Loucy (cell line): ENCODE measurements around the gene VAT1L.

Source experiments
- EZH2phosphoT487 ChIP-seq: fragments of 200-600 bp; IDR thresholded peaks from 2 replicates; pipeline ENCODE4 v1.6.1; 2018; ENCODE audit warnings: antibody characterized with exemption, mild to moderate bottlenecking, moderate library complexity, borderline replicate concordance
- TF ChIP-seq, protein P1 (sequence below): fragments of 200-600 bp; sonication (generic); conservative IDR thresholded peaks from 2 replicates; pipeline ENCODE4 v1.5.1; 2014; ENCODE audit warnings: mild to moderate bottlenecking, antibody characterized with exemption, low read length

DNA sequence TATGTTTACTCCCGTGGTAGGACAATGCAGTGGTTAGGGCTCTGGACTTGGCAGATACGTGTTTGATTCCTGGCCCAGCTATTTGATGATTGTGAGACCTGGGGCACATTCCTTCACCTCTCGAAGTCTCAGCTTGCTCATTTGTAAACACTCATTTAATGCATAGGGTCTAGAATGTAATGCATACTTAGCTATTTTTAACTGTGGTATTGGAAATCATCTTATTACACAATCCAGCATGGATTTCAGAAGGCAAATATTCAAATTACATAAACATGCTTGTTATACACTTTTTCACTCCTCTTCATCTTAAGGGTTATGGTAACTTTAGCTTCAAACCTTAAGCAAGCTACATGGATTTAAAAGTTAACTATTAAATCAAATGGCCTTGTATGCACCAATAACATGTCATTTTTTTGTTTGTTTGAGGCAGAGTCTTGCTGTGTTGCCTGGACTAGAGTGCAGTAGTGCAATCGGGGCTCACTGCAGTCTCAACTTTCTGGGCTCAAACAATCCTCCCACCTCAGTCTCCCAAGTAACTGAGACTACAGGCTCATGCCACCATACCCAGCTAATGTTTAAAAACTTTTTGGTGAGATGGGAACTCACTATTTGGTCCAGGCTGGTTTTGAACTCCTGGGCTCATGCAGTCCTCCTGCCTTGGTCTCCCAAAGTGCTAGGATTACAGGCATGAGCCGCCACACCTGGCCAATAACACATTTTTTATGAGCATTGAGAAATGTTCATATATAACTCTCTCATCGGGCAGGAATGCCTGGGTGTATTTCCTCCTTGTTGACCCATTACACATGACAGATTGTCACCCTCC, 52.5 kb downstream of the VAT1L start:
- TF ChIP-seq, protein P1, sequence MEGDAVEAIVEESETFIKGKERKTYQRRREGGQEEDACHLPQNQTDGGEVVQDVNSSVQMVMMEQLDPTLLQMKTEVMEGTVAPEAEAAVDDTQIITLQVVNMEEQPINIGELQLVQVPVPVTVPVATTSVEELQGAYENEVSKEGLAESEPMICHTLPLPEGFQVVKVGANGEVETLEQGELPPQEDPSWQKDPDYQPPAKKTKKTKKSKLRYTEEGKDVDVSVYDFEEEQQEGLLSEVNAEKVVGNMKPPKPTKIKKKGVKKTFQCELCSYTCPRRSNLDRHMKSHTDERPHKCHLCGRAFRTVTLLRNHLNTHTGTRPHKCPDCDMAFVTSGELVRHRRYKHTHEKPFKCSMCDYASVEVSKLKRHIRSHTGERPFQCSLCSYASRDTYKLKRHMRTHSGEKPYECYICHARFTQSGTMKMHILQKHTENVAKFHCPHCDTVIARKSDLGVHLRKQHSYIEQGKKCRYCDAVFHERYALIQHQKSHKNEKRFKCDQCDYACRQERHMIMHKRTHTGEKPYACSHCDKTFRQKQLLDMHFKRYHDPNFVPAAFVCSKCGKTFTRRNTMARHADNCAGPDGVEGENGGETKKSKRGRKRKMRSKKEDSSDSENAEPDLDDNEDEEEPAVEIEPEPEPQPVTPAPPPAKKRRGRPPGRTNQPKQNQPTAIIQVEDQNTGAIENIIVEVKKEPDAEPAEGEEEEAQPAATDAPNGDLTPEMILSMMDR = no peak
- no peak for TF ChIP-seq EZH2phosphoT487
